ENCODE data around the gene TSPAN17.

The TSPAN17 gene

DNA sequence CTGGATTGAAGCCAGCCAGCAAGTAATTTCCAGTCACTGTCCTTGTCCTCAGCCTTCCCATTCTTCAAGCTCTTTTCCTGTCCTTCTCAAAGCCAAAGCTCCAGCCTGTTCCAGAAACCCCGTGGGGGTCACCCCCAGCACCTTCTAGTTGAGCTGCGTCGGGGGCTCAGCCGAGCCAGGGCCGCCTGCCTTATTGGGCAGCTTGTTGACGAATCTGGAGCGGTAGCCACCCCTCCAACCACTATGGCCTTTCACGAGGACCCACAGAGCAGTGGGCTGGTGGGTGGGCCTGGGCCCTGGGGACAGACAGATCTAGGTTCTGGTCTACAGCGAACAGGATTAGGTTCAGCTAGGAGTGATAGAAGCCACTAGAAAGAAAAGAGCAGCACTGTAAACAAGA lies 47.3 kb downstream of the TSPAN17 start:
- TF ChIP-seq SIN3A (IDR thresholded peaks at IDR 0.05; ENCODE audit: borderline replicate concordance, insufficient read depth, low read length) (no peak), FOXP2 (optimal IDR thresholded peaks at IDR 0.05; ENCODE audit: borderline replicate concordance, extremely low read depth, extremely low read length, insufficient read depth) (no peak), TAF1 (IDR thresholded peaks at IDR 0.05; ENCODE audit: borderline replicate concordance, insufficient read depth, low read length) (no peak), POLR2AphosphoS5 (IDR thresholded peaks at IDR 0.05; ENCODE audit: low read depth, low read length) (no peak)
- TF ChIP-seq, protein P1, sequence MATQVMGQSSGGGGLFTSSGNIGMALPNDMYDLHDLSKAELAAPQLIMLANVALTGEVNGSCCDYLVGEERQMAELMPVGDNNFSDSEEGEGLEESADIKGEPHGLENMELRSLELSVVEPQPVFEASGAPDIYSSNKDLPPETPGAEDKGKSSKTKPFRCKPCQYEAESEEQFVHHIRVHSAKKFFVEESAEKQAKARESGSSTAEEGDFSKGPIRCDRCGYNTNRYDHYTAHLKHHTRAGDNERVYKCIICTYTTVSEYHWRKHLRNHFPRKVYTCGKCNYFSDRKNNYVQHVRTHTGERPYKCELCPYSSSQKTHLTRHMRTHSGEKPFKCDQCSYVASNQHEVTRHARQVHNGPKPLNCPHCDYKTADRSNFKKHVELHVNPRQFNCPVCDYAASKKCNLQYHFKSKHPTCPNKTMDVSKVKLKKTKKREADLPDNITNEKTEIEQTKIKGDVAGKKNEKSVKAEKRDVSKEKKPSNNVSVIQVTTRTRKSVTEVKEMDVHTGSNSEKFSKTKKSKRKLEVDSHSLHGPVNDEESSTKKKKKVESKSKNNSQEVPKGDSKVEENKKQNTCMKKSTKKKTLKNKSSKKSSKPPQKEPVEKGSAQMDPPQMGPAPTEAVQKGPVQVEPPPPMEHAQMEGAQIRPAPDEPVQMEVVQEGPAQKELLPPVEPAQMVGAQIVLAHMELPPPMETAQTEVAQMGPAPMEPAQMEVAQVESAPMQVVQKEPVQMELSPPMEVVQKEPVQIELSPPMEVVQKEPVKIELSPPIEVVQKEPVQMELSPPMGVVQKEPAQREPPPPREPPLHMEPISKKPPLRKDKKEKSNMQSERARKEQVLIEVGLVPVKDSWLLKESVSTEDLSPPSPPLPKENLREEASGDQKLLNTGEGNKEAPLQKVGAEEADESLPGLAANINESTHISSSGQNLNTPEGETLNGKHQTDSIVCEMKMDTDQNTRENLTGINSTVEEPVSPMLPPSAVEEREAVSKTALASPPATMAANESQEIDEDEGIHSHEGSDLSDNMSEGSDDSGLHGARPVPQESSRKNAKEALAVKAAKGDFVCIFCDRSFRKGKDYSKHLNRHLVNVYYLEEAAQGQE (IDR thresholded peaks at IDR 0.05; ENCODE audit: insufficient read depth in 1 of 2, low read depth in 2 of 2, low read length in 2 of 2) = no peak

DNA sequence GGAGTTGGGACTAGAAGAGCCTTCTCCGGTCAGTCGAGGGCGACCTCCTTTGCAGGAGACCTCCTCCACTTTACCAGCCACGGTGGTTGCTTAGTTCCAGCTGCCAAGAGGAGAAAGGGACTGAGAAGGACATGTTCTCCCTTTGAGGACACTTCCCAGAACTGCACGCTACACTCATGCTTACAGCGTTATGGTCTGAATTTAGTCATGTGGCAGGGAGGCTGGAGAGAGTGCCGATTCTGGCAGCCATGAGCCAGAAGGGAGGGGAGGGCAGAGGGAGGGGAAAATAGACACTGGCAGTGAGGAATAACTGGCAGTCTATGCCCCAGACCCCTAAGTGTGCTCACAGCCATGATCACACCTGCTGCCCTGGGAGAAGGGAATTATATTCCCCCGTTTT lies 47.8 kb downstream of the TSPAN17 start:
- TF ChIP-seq TAF1 (IDR thresholded peaks at IDR 0.05; ENCODE audit: borderline replicate concordance, insufficient read depth, low read length) = no peak
- TF ChIP-seq SIN3A (IDR thresholded peaks at IDR 0.05; ENCODE audit: borderline replicate concordance, insufficient read depth, low read length) = no peak
- TF ChIP-seq, protein P1 (IDR thresholded peaks at IDR 0.05; ENCODE audit: insufficient read depth in 1 of 2, low read depth in 2 of 2, low read length in 2 of 2) = no peak
- TF ChIP-seq FOXP2 (optimal IDR thresholded peaks at IDR 0.05; ENCODE audit: borderline replicate concordance, extremely low read depth, extremely low read length, insufficient read depth) = no peak
- TF ChIP-seq POLR2AphosphoS5 (IDR thresholded peaks at IDR 0.05; ENCODE audit: low read depth, low read length) = no peak

DNA sequence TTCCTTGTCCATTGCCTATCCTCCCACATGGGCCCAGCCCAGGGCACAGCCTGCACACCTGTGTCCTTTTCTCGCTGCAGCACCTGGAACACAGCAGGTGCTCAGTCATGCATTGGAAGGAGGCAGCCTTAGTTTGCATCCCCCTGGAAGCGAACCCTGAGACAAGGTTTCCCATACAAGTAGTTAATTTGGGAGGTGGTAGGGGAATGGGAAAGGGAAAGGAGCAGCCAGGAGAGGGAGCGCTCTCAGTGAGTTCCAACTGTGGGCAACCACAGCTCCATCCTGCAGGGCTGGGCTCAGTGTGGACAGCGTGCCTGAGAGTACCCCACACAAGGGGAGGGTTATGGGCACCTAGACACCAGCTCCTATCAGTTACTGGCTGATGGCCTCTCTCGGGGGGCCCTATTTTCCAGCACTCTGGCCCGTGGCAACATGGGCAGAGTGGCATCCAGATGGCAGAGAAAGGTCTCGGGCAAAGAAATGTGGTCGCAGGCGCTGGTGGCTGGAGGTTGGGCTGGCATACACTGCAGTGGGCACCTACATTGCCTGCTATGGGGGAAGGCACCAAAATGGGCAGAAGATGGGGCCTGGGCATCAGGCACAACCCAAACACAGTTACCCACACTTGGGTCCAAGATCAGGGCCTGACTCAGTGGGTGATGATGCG lies 50.1 kb downstream of the TSPAN17 start:
- TF ChIP-seq TAF1 (IDR thresholded peaks at IDR 0.05; ENCODE audit: borderline replicate concordance, insufficient read depth, low read length) = no peak

DNA sequence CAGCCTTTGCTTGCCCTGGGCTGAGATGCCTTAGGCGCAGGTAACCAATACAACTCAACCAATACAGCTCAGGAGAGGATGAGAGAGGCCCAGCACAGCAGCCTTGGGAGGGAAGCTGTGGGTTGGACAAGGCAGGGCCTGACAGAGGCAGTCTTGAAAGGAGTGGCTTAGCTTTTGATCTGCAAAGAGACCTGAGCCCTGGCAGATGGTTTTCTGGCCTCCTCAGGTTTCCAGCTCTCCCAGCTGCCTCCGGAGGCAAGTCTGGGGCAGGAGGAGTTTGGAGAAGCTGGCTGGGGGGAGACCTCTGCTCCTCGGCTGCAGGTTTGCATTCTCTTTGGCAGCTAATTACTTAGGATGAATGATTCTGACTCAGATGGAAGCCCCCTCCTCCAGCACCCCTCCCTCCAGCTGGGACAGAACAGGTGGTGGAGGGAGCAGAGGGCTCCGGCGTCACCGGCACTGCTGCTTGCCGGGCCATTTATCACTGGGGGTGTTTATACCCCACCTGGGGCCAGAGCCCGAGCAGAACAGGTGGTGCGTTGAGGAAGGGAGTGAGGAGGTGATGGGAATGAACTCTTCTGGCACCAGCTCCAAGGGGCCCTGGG lies 50.8 kb downstream of the TSPAN17 start:
- TF ChIP-seq, protein P1 (IDR thresholded peaks at IDR 0.05; ENCODE audit: insufficient read depth in 1 of 2, low read depth in 2 of 2, low read length in 2 of 2) = no peak
- TF ChIP-seq POLR2AphosphoS5 (IDR thresholded peaks at IDR 0.05; ENCODE audit: low read depth, low read length) = no peak
- no peak for TF ChIP-seq SIN3A (IDR thresholded peaks at IDR 0.05; ENCODE audit: borderline replicate concordance, insufficient read depth, low read length)

DNA sequence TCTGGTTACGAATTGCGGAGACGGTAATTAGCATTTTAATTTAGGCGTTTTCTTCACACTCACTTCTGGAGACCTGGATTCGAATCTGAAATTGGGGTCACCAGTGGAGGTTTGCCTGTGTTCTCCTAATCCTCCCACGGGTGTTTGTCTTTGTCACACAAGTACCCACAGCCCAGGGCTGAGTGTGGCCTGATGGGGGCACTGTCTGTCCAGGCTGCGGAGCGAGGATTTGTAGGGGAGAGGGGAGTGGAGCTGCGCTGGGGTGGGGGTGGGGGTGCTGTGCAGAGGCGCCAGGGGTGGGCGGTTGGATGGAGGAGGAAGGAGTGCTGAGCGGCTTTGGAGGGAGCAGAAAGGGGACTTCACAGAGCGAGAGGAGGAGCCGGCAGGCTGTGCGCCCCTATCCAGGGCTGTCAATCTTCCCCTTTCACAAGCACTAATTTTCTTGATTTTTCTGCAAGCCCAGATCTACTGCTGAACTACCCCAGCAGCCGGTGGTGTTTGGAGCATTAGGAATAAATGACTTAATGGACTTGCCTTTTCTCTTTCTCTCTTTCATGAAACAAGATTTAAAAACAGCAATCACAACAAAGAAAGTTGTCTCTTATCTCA lies 53.1 kb downstream of the TSPAN17 start:
- TF ChIP-seq FOXP2 (optimal IDR thresholded peaks at IDR 0.05; ENCODE audit: borderline replicate concordance, extremely low read depth, extremely low read length, insufficient read depth) (no peak), TAF1 (IDR thresholded peaks at IDR 0.05; ENCODE audit: borderline replicate concordance, insufficient read depth, low read length) (no peak)

All from PFSK-1 (cell line).